ENCODE data around the gene KIAA2012.

The KIAA2012 gene

GRCh38 chr2:202204855-202205254 is 131.8 kb downstream of the KIAA2012 start:
- Histone ChIP-seq H4K91ac (ENCODE audit: low read length) (no peak overlapping the region), H2BK15ac (ENCODE audit: low read depth, poor library complexity, severe bottlenecking) (no peak overlapping the region), H2AFZ (ENCODE audit: low read depth, low read length) (no peak overlapping the region), H3K4me2 (ENCODE audit: low read length, poor library complexity, severe bottlenecking) (no peak overlapping the region), H3K27ac (ENCODE audit: low read length, poor library complexity, severe bottlenecking) (no peak overlapping the region), H3K9ac (ENCODE audit: low read length) (no peak overlapping the region), H3K4me1 (ENCODE audit: control insufficient read depth, insufficient read depth, low read depth, low read length) (no peaks in the 10 kb centered on the region), H2BK120ac (ENCODE audit: low read depth, low read length) (no peak overlapping the region), H4K8ac (ENCODE audit: low read length) (no peak overlapping the region), H3K14ac (ENCODE audit: low read length in 2 of 2) (no peak overlapping the region), H2BK12ac (ENCODE audit: low read length in 2 of 2) (no peak overlapping the region), H3K27me3 (ENCODE audit: control insufficient read depth in 1 of 2, insufficient read depth in 1 of 2, low read length in 2 of 2) (no peaks in the 10 kb centered on the region), H3K4me3 (ENCODE audit: insufficient read depth in 1 of 2, low read depth in 1 of 2, low read length in 2 of 2) (no peak overlapping the region), H3K23ac (ENCODE audit: low read length in 2 of 2) (no peak overlapping the region), H2BK5ac (ENCODE audit: low read depth, low read length, poor library complexity, severe bottlenecking) (no peak overlapping the region), H3K18ac (ENCODE audit: low read depth in 1 of 2, low read length in 2 of 2) (no peak overlapping the region), H3K36me3 (ENCODE audit: control insufficient read depth in 1 of 2, insufficient read depth in 2 of 2, low read depth in 1 of 2, low read length in 2 of 2) (peaks cover 20 to 56% of the 10 kb centered on the region in 2 experiments), H3K79me1 (replicated peaks; ENCODE audit: low read length, poor library complexity, severe bottlenecking) (peaks cover 13% of the 10 kb centered on the region), H3K9me3 (ENCODE audit: control insufficient read depth, low read length) (no peaks in the 10 kb centered on the region), H3K4ac (ENCODE audit: low read depth in 1 of 2, low read length in 2 of 2) (no peak overlapping the region), H2AK5ac (ENCODE audit: low read length, severe bottlenecking) (no peak overlapping the region)
- 99% methylated on average over 2 of the region's 2 CpGs for WGBS
- no peak for DNase-seq

- no peaks in the 10 kb centered on the region for H3K27me3 ChIP-seq (ENCODE audit: control insufficient read depth in 1 of 2, insufficient read depth in 1 of 2, low read length in 2 of 2)
- H4K8ac ChIP-seq (ENCODE audit: low read length) = no peak overlapping the region
- no peak for DNase-seq
- H3K4me1 ChIP-seq (ENCODE audit: control insufficient read depth, insufficient read depth, low read depth, low read length) = no peaks in the 10 kb centered on the region
- H2BK15ac ChIP-seq (ENCODE audit: low read depth, poor library complexity, severe bottlenecking) = no peak overlapping the region
- H3K18ac ChIP-seq (ENCODE audit: low read depth in 1 of 2, low read length in 2 of 2) = no peak overlapping the region
- H3K79me1 ChIP-seq (replicated peaks; ENCODE audit: low read length, poor library complexity, severe bottlenecking) = peaks cover 16% of the 10 kb centered on the region
- no peak overlapping the region for H3K4me3 ChIP-seq (ENCODE audit: insufficient read depth in 1 of 2, low read depth in 1 of 2, low read length in 2 of 2)
- no peak overlapping the region for H3K4me2 ChIP-seq (ENCODE audit: low read length, poor library complexity, severe bottlenecking)
- H3K23ac ChIP-seq (ENCODE audit: low read length in 2 of 2) = no peak overlapping the region
- no peak overlapping the region for H3K27ac ChIP-seq (ENCODE audit: low read length, poor library complexity, severe bottlenecking)
- no peak overlapping the region for H4K91ac ChIP-seq (ENCODE audit: low read length)
- H3K36me3 ChIP-seq (ENCODE audit: control insufficient read depth in 1 of 2, insufficient read depth in 2 of 2, low read depth in 1 of 2, low read length in 2 of 2) = peaks cover 14 to 66% of the 10 kb centered on the region in 2 experiments
- H2BK12ac ChIP-seq (ENCODE audit: low read length in 2 of 2) = no peak overlapping the region
- no peak overlapping the region for H2BK120ac ChIP-seq (ENCODE audit: low read depth, low read length)
- no peak overlapping the region for H2AK5ac ChIP-seq (ENCODE audit: low read length, severe bottlenecking)
- no peaks in the 10 kb centered on the region for H3K9me3 ChIP-seq (ENCODE audit: control insufficient read depth, low read length)
- no peak overlapping the region for H3K9ac ChIP-seq (ENCODE audit: low read length)
- no peak overlapping the region for H3K14ac ChIP-seq (ENCODE audit: low read length in 2 of 2)
- H3K4ac ChIP-seq (ENCODE audit: low read depth in 1 of 2, low read length in 2 of 2) = no peak overlapping the region
- H2AFZ ChIP-seq (ENCODE audit: low read depth, low read length) = no peak overlapping the region
- H2BK5ac ChIP-seq (ENCODE audit: low read depth, low read length, poor library complexity, severe bottlenecking) = no peak overlapping the region
Observed at GRCh38 chr2:202208526-202208925, 135.5 kb downstream of the KIAA2012 start.

GRCh38 chr2:202215179-202215578 is 142.1 kb downstream of the KIAA2012 start:
- Histone ChIP-seq H3K9ac (ENCODE audit: low read length) (no peak overlapping the region), H3K14ac (ENCODE audit: low read length in 2 of 2) (no peak overlapping the region), H3K27ac (ENCODE audit: low read length, poor library complexity, severe bottlenecking) (no peak overlapping the region), H3K23ac (ENCODE audit: low read length in 2 of 2) (no peak overlapping the region), H3K9me3 (ENCODE audit: control insufficient read depth, low read length) (no peaks in the 10 kb centered on the region), H3K4me3 (ENCODE audit: insufficient read depth in 1 of 2, low read depth in 1 of 2, low read length in 2 of 2) (no peak overlapping the region), H2BK5ac (ENCODE audit: low read depth, low read length, poor library complexity, severe bottlenecking) (no peak overlapping the region), H3K4me1 (ENCODE audit: control insufficient read depth, insufficient read depth, low read depth, low read length) (no peaks in the 10 kb centered on the region), H2AK5ac (ENCODE audit: low read length, severe bottlenecking) (no peak overlapping the region), H3K79me1 (replicated peaks; ENCODE audit: low read length, poor library complexity, severe bottlenecking) (peaks cover 5% of the 10 kb centered on the region), H3K36me3 (ENCODE audit: control insufficient read depth in 1 of 2, insufficient read depth in 2 of 2, low read depth in 1 of 2, low read length in 2 of 2) (peaks cover 11 to 42% of the 10 kb centered on the region in 2 experiments), H3K27me3 (ENCODE audit: control insufficient read depth in 1 of 2, insufficient read depth in 1 of 2, low read length in 2 of 2) (no peaks in the 10 kb centered on the region), H4K8ac (ENCODE audit: low read length) (no peak overlapping the region), H2BK12ac (ENCODE audit: low read length in 2 of 2) (no peak overlapping the region), H2BK15ac (ENCODE audit: low read depth, poor library complexity, severe bottlenecking) (no peak overlapping the region), H3K4me2 (ENCODE audit: low read length, poor library complexity, severe bottlenecking) (no peak overlapping the region), H3K4ac (ENCODE audit: low read depth in 1 of 2, low read length in 2 of 2) (no peak overlapping the region), H2BK120ac (ENCODE audit: low read depth, low read length) (no peak overlapping the region), H3K18ac (ENCODE audit: low read depth in 1 of 2, low read length in 2 of 2) (no peak overlapping the region), H4K91ac (ENCODE audit: low read length) (no peak overlapping the region), H2AFZ (ENCODE audit: low read depth, low read length) (no peak overlapping the region)
- peak; percentile 6 for DNase-seq
- whole genome bisulfite sequencing = no CpG with 5 or more reads among the region's 1 CpG

GRCh38 chr2:202221873-202222272 is 148.8 kb downstream of the KIAA2012 start:
- Histone ChIP-seq H3K36me3 (ENCODE audit: control insufficient read depth in 1 of 2, insufficient read depth in 2 of 2, low read depth in 1 of 2, low read length in 2 of 2) (peaks cover 5 to 40% of the 10 kb centered on the region in 2 experiments), H3K9me3 (ENCODE audit: control insufficient read depth, low read length) (no peaks in the 10 kb centered on the region), H4K8ac (ENCODE audit: low read length) (no peak overlapping the region), H2BK120ac (ENCODE audit: low read depth, low read length) (no peak overlapping the region), H2BK12ac (ENCODE audit: low read length in 2 of 2) (no peak overlapping the region), H2BK5ac (ENCODE audit: low read depth, low read length, poor library complexity, severe bottlenecking) (no peak overlapping the region), H2AFZ (ENCODE audit: low read depth, low read length) (no peak overlapping the region), H3K4me3 (ENCODE audit: insufficient read depth in 1 of 2, low read depth in 1 of 2, low read length in 2 of 2) (no peak overlapping the region), H3K4me1 (ENCODE audit: control insufficient read depth, insufficient read depth, low read depth, low read length) (peaks cover 2% of the 10 kb centered on the region), H3K27ac (ENCODE audit: low read length, poor library complexity, severe bottlenecking) (peak overlapping the region; percentile 2), H3K4ac (ENCODE audit: low read depth in 1 of 2, low read length in 2 of 2) (no peak overlapping the region), H3K9ac (ENCODE audit: low read length) (peak overlapping the region; percentile 7), H2BK15ac (ENCODE audit: low read depth, poor library complexity, severe bottlenecking) (no peak overlapping the region), H3K27me3 (ENCODE audit: control insufficient read depth in 1 of 2, insufficient read depth in 1 of 2, low read length in 2 of 2) (no peaks in the 10 kb centered on the region), H2AK5ac (ENCODE audit: low read length, severe bottlenecking) (no peak overlapping the region), H3K18ac (ENCODE audit: low read depth in 1 of 2, low read length in 2 of 2) (no peak overlapping the region), H3K14ac (ENCODE audit: low read length in 2 of 2) (no peak overlapping the region), H3K23ac (ENCODE audit: low read length in 2 of 2) (no peak overlapping the region), H4K91ac (ENCODE audit: low read length) (no peak overlapping the region), H3K79me1 (replicated peaks; ENCODE audit: low read length, poor library complexity, severe bottlenecking) (peaks cover 7% of the 10 kb centered on the region), H3K4me2 (ENCODE audit: low read length, poor library complexity, severe bottlenecking) (peak overlapping the region; percentile 45)
- DNase-seq = peak; percentile 54
- 6% methylated on average over 1 of the region's 1 CpG for WGBS

Data from mesenchymal stem cell (in vitro differentiated cells and primary cell).